Hepatic stellate cell (primary cell): ENCODE results near the gene MARCHF6.
"Not testable (repeated sequence)": the region's sequence is repeated elsewhere in the genome, so short reads cannot be mapped to it uniquely, and the experiment has no call there.

Source experiments
- DNase-seq: peaks from one replicate; pipeline ENCODE4 v3.0.0; 2011; ENCODE audit warnings: low spot score

The MARCHF6 gene

GRCh38 chr5:10376544-10376943 is 23.0 kb downstream of the MARCHF6 start:
- no peak for DNase-seq

DNA sequence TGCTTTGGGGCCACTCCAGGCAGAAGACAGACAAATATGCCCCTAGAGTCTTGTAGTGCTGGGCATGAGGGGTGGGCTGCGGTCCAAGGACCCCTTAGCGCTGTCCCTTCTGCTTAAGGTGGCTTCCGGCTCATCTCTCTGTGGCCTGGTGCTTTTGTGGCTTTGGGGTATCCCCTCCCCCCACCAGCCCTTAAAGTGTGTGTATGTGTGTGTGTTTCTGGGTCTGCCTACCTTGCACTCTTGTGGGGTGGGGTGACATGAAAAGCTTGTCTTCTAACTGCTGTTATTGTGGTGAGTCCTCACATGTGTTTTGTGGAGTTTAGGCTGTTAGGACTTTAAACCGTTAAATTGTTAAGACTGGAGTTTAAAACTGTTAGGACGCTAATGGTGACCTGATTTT is 23.6 kb downstream of the MARCHF6 start:
- no peak for DNase-seq

DNA sequence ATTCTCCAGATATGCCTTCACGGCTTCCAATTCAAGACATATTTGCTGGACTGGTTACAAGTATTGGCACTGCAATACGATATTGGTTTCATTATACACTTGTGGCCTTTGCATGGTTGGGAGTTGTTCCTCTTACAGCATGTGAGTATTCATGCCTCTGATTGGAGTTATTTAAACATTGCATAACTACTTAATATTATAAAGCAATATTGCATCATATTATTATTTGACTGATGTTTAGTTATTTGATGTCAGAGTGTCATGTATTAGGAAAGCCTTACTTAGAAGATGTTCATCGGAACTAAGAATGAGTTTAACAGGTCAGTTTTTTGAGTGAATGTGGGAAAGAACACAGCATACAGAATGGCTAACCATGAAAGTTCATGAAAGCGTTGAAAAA is 28.3 kb downstream of the MARCHF6 start:
- DNase-seq, result no peak

- DNase-seq, result no peak
Observed at GRCh38 chr5:10384483-10384882, 31.0 kb downstream of the MARCHF6 start.

DNA sequence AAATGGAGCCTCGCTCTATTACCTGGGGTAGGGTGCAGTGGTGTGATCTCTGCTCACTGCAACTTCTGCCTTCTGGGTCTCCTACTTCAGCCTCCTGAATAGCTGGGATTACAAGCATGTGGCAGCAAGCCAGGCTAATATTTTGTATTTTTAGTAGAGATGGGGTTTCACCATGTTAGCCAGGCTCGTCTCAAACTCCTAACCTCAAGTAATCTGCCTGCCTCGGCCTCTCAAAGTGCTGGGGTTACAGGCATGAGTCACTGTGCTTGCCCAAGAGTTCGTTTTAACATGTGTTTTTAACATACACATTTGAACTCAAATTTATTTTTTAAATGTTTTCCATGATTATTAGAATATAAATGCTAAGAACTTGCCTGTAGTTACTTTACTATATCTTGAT is 34.2 kb downstream of the MARCHF6 start:
- no peak for DNase-seq

DNA sequence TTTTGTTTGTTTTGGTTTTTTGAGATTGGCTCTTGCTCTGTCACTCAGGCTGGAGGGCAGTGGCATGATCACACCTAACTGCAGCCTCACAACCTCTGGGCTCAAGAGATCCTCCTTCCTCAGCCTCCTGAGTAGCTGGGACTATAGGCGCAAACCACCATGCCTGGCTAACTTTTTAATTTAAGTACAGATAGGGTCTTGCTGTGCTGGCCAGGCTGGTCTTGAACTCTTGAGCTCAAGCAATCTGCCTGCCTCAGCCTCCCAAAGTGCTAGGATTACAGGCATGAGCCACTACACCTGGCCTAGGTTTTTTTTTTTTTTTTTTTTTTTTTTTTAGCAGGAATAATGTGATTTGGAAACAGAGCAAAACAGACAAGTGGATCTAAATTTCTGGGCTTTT is 37.6 kb downstream of the MARCHF6 start:
- DNase-seq, result no peak

GRCh38 chr5:10392567-10393328 is 39.3 kb downstream of the MARCHF6 start:
- DNase-seq, result not testable (repeated sequence)

DNA sequence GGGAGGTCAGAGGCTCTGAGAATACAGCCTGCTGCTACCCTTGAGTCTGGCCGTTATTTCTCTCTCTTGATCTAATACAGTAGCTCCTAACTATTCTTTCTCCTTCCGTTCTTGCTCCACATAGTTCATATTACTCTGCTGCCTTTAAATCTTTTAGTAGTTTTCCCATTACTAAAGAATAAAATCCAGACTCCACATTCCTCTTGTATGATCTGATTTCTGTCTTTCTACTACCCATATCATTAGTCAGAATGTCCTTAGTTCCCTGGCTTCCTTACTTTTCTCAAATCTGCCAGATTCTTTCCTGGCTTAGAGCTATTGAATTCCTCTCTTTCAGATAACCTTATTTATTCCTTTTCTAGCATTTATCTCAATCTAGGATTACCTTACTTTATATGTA is 40.0 kb downstream of the MARCHF6 start:
- DNase-seq, result peak; percentile 47

DNA sequence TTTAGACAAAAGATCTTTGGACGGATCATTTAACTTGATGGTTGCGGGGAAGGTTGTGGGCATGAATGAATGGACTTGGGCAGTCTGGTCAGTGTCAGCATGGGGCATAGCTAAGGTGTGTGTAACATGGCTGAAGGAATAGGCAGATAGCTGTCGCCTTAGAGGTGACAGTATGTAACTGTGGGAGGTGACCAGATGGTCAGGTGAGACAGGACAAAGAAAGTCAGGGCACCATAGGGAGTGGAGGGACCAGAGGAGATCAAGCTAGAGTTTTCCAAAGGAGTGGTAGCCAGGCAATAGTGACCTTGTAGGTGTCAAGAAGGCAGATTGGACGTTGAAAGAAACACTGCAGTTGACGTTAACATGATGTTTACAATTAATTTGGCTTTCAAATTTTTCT is 43.1 kb downstream of the MARCHF6 start:
- no peak for DNase-seq

GRCh38 chr5:10399839-10400238 is 46.3 kb downstream of the MARCHF6 start:
- DNase-seq, result no peak

GRCh38 chr5:10400411-10400810 is 46.9 kb downstream of the MARCHF6 start:
- DNase-seq, result no peak

GRCh38 chr5:10400831-10401230 is 47.3 kb downstream of the MARCHF6 start:
- DNase-seq, result no peak

DNA sequence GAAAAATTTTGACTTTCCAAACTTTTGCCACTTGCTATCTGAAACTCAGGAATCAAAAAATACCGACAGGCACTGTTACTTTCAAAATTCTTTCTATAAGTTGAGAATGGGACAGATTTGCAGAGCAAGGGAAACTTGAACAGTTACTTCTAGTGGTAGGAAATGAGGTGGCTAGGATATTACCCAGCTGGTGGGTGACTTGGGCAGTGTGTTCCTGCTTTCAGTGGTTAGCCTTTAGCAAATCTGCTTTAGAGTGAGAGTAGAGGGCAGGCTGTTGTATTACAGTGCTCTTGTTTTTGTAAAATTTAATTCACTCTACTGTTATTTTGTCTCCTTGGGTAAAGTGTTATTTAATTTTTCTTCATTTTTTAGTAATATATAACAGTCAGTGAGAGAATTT is 48.0 kb downstream of the MARCHF6 start:
- DNase-seq, result no peak
